ENCODE data around the gene AKAP17A. TPM values are rescaled to one million over a fixed set of nuclear protein-coding genes. Genes with fewer than 3 reads are reported as not detected.

AKAP17A gene
- total RNA-seq, 1 donor from 2014 or later, result 52.7 TPM

DNA sequence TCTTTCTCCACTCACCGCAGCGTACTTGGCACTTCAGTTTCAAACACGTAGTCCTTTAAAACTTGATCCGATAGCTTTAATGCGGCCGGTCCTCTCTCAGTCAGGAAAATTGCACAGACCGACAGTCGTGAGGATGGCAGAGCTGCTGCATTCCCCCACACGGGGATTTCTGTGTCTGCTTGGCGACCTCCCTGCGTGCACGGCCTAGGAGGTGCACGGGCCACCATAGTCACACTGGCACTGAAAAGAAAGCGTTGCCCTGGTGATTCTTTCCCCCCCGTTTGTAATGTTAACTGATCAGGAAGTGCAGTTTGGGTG, 10.3 kb downstream of the AKAP17A start:
- no peaks in the 10 kb centered on the region for H3K9me3 Mint-ChIP-seq (ENCODE audit: low read depth)
- TF ChIP-seq, protein P1, sequence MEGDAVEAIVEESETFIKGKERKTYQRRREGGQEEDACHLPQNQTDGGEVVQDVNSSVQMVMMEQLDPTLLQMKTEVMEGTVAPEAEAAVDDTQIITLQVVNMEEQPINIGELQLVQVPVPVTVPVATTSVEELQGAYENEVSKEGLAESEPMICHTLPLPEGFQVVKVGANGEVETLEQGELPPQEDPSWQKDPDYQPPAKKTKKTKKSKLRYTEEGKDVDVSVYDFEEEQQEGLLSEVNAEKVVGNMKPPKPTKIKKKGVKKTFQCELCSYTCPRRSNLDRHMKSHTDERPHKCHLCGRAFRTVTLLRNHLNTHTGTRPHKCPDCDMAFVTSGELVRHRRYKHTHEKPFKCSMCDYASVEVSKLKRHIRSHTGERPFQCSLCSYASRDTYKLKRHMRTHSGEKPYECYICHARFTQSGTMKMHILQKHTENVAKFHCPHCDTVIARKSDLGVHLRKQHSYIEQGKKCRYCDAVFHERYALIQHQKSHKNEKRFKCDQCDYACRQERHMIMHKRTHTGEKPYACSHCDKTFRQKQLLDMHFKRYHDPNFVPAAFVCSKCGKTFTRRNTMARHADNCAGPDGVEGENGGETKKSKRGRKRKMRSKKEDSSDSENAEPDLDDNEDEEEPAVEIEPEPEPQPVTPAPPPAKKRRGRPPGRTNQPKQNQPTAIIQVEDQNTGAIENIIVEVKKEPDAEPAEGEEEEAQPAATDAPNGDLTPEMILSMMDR (IDR thresholded peaks at IDR 0.05; ENCODE audit: unreplicated experiment), result no peak
- no peaks in the 10 kb centered on the region for H3K27me3 Mint-ChIP-seq
- H3K36me3 Mint-ChIP-seq (ENCODE audit: insufficient read depth), result peaks cover 38% of the 10 kb centered on the region
- H3K4me1 Mint-ChIP-seq (ENCODE audit: low read depth), result no peaks in the 10 kb centered on the region
- DNase-seq (ENCODE audit: low spot score, unreplicated experiment), result no peak
- no peak overlapping the region for H3K4me3 Mint-ChIP-seq (ENCODE audit: low read depth)
- no peak overlapping the region for H3K27ac Mint-ChIP-seq

DNA sequence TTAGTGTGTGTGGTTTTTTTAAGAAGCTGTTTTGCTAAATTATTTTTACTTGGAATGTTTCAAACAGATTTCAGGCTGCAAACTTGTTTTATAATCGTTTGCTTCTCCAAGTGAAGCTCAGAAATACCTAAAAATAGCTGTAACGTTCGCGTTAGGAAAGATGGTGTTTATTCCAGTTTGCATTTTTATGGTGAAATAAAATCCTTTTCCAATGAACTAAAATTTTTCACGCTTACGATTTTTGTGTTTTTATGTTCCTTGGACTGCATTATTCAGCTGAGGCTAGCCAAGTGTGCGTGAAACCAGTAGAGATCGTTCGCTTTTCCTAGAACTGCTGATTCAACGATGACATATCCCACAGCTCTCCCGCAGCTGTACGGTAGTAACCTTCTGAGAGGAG, 10.9 kb downstream of the AKAP17A start:
- no peak for DNase-seq (ENCODE audit: low spot score, unreplicated experiment)
- no peak overlapping the region for H3K27ac Mint-ChIP-seq

GRCh38 chrX:1606496-1606895, 15.1 kb downstream of the AKAP17A start:
- H3K9me3 Mint-ChIP-seq (ENCODE audit: low read depth), result no peaks in the 10 kb centered on the region
- DNase-seq (ENCODE audit: low spot score, unreplicated experiment), result no peak
- H3K27ac Mint-ChIP-seq, result peak overlapping the region; percentile 49
- no peaks in the 10 kb centered on the region for H3K4me1 Mint-ChIP-seq (ENCODE audit: low read depth)
- TF ChIP-seq, protein P1 (IDR thresholded peaks at IDR 0.05; ENCODE audit: unreplicated experiment), result no peak
- H3K4me3 Mint-ChIP-seq (ENCODE audit: low read depth), result no peak overlapping the region
- H3K36me3 Mint-ChIP-seq (ENCODE audit: insufficient read depth), result peaks cover 24% of the 10 kb centered on the region
- H3K27me3 Mint-ChIP-seq, result no peaks in the 10 kb centered on the region

More for the DNA sequence above, 10.9 kb downstream of the AKAP17A start:
- Mint-ChIP-seq H3K27me3 (no peaks in the 10 kb centered on the region), H3K9me3 (ENCODE audit: low read depth) (no peaks in the 10 kb centered on the region), H3K4me3 (ENCODE audit: low read depth) (no peak overlapping the region), H3K36me3 (ENCODE audit: insufficient read depth) (peaks cover 37% of the 10 kb centered on the region), H3K4me1 (ENCODE audit: low read depth) (no peaks in the 10 kb centered on the region)
- TF ChIP-seq, protein P1 (IDR thresholded peaks at IDR 0.05; ENCODE audit: unreplicated experiment), result no peak

DNA sequence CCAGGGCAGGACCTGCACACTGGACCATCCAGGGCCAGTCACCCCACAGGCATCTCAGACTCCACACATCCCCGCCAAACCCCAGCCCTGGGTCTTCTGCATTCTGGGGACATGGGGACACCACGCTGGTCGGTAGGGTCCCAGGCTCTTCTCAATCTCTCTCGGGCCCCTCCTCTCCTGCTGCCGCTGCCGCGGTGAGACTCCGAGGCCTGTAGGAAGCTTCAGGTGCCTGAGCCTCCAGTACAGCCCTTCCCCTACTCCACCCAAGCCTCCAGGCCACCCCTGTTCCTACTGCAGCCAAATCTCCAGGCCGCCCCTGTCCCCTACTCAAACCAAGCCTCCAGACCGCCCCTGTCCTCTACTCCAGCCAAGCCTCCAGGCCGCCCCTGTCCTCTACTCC, 17.9 kb downstream of the AKAP17A start:
- no peak for DNase-seq (ENCODE audit: low spot score, unreplicated experiment)
- TF ChIP-seq, protein P1 (IDR thresholded peaks at IDR 0.05; ENCODE audit: unreplicated experiment), result no peak
- no peaks in the 10 kb centered on the region for H3K9me3 Mint-ChIP-seq (ENCODE audit: low read depth)
- H3K4me1 Mint-ChIP-seq (ENCODE audit: low read depth), result no peaks in the 10 kb centered on the region
- H3K27ac Mint-ChIP-seq, result no peak overlapping the region
- H3K27me3 Mint-ChIP-seq, result no peaks in the 10 kb centered on the region
- H3K4me3 Mint-ChIP-seq (ENCODE audit: low read depth), result no peak overlapping the region
- peaks cover 4% of the 10 kb centered on the region for H3K36me3 Mint-ChIP-seq (ENCODE audit: insufficient read depth)

GRCh38 chrX:1609762-1610161, 18.4 kb downstream of the AKAP17A start:
- no peak overlapping the region for H3K4me3 Mint-ChIP-seq (ENCODE audit: low read depth)
- no peaks in the 10 kb centered on the region for H3K4me1 Mint-ChIP-seq (ENCODE audit: low read depth)
- DNase-seq (ENCODE audit: low spot score, unreplicated experiment), result no peak
- no peaks in the 10 kb centered on the region for H3K9me3 Mint-ChIP-seq (ENCODE audit: low read depth)
- H3K27me3 Mint-ChIP-seq, result no peaks in the 10 kb centered on the region
- H3K36me3 Mint-ChIP-seq (ENCODE audit: insufficient read depth), result peaks cover 1% of the 10 kb centered on the region
- no peak overlapping the region for H3K27ac Mint-ChIP-seq
- TF ChIP-seq, protein P1 (IDR thresholded peaks at IDR 0.05; ENCODE audit: unreplicated experiment), result no peak

All from progenitor cell of endocrine pancreas (in vitro differentiated cells).